ENCODE results near the gene AADACL4.

Gene AADACL4

GRCh38 chr1:12627296-12627695 is 16.6 kb upstream of the AADACL4 start:
- H3K79me2 ChIP-seq (ENCODE audit: low read length): no peaks in the 10 kb centered on the region
- no peak overlapping the region for H3K9ac ChIP-seq (ENCODE audit: low read length)
- H4K20me1 ChIP-seq (ENCODE audit: insufficient read depth, low read length): no peaks in the 10 kb centered on the region
- no peaks in the 10 kb centered on the region for H3K9me3 ChIP-seq (ENCODE audit: insufficient read depth, low read length)
- no peak overlapping the region for H3K27ac ChIP-seq (ENCODE audit: low read length)
- no peaks in the 10 kb centered on the region for H3K36me3 ChIP-seq (replicated peaks; ENCODE audit: low read depth, low read length)
- no peak for TF ChIP-seq EZH2phosphoT487 (IDR thresholded peaks at IDR 0.05; ENCODE audit: low read depth)
- TF ChIP-seq, protein P1, sequence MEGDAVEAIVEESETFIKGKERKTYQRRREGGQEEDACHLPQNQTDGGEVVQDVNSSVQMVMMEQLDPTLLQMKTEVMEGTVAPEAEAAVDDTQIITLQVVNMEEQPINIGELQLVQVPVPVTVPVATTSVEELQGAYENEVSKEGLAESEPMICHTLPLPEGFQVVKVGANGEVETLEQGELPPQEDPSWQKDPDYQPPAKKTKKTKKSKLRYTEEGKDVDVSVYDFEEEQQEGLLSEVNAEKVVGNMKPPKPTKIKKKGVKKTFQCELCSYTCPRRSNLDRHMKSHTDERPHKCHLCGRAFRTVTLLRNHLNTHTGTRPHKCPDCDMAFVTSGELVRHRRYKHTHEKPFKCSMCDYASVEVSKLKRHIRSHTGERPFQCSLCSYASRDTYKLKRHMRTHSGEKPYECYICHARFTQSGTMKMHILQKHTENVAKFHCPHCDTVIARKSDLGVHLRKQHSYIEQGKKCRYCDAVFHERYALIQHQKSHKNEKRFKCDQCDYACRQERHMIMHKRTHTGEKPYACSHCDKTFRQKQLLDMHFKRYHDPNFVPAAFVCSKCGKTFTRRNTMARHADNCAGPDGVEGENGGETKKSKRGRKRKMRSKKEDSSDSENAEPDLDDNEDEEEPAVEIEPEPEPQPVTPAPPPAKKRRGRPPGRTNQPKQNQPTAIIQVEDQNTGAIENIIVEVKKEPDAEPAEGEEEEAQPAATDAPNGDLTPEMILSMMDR (IDR thresholded peaks at IDR 0.05; ENCODE audit: low read depth, low read length): no peak
- H3K27me3 ChIP-seq (ENCODE audit: low read depth, low read length): no peaks in the 10 kb centered on the region
- H2AFZ ChIP-seq (ENCODE audit: low read depth, low read length): no peak overlapping the region
- H3K4me1 ChIP-seq (ENCODE audit: low read length): no peaks in the 10 kb centered on the region
- H3K4me2 ChIP-seq (ENCODE audit: low read length): no peak overlapping the region
- H3K4me3 ChIP-seq (ENCODE audit: low read length): no peak overlapping the region

DNA sequence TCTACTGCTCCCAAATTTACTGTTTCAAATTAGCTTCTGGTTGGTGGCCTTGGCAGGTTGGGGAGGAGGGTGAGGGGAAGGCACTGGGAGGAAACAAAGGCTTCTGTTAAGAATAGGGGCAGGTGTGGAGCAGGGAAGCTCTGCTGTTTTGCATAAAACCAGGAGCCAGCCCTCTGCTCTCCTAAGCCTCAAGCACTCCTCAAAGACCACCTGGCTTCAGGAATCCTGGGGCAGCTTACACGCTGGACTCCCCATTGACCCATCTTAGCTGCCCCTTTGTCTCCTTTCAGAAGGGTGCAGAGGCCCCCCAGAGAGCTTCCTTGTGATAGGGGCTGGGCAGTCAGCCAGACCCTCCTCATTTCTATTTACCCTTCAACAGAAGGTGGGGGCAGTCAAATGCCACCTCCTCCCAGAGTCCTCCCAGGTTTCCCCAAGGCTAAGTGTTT is 14.4 kb upstream of the AADACL4 start:
- Histone ChIP-seq H3K4me3 (ENCODE audit: low read length) (no peak overlapping the region), H3K4me2 (ENCODE audit: low read length) (no peak overlapping the region), H2AFZ (ENCODE audit: low read depth, low read length) (no peak overlapping the region), H3K79me2 (ENCODE audit: low read length) (no peaks in the 10 kb centered on the region), H3K9ac (ENCODE audit: low read length) (no peak overlapping the region), H3K27me3 (ENCODE audit: low read depth, low read length) (no peaks in the 10 kb centered on the region), H3K9me3 (ENCODE audit: insufficient read depth, low read length) (no peaks in the 10 kb centered on the region), H3K36me3 (replicated peaks; ENCODE audit: low read depth, low read length) (no peaks in the 10 kb centered on the region), H3K4me1 (ENCODE audit: low read length) (no peaks in the 10 kb centered on the region), H3K27ac (ENCODE audit: low read length) (no peak overlapping the region), H4K20me1 (ENCODE audit: insufficient read depth, low read length) (no peaks in the 10 kb centered on the region)
- TF ChIP-seq EZH2phosphoT487 (IDR thresholded peaks at IDR 0.05; ENCODE audit: low read depth): no peak
- TF ChIP-seq, protein P1 (IDR thresholded peaks at IDR 0.05; ENCODE audit: low read depth, low read length): no peak

DNA sequence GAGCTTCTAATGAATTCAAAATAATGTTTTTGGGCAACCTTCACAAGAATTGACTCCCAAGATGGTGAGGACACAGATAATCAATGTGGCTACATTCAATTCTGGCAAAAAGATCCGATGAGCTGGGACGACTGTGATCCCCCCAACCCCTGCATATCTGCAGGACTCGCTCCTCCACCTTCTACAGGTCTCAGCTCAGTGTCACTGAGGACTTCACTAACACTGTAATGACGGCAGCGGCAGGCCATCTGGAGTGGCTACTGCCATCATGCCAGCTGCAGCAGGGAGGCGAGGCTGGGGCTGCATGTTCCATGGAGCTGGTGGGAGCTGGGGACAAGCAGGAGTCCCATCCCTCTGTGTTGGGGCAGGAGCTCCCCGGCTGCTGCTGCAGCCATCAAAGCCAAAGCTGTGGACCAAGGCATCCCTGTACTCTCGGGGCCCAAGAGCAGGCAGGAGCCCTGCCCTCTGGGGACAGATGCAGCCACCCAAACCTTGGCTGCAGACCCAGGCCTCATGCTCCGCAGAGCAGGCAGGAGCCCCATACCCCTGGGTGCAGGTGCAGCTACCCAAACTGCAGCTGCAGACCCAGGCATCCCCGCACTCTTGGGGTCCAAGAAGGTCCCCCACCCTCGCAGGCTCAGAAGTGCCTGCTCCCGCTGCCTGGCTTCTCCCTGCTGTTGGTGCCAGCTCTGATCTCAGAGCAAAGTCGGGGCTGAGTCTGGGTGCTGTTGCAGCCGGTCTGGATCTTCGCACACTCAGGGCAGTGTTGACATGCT is 13.7 kb upstream of the AADACL4 start:
- Histone ChIP-seq H3K36me3 (replicated peaks; ENCODE audit: low read depth, low read length) (no peaks in the 10 kb centered on the region), H3K79me2 (ENCODE audit: low read length) (no peaks in the 10 kb centered on the region), H4K20me1 (ENCODE audit: insufficient read depth, low read length) (no peaks in the 10 kb centered on the region), H3K4me1 (ENCODE audit: low read length) (no peaks in the 10 kb centered on the region), H3K9ac (ENCODE audit: low read length) (no peak overlapping the region), H3K27ac (ENCODE audit: low read length) (no peak overlapping the region), H3K4me2 (ENCODE audit: low read length) (no peak overlapping the region), H3K9me3 (ENCODE audit: insufficient read depth, low read length) (no peaks in the 10 kb centered on the region), H3K27me3 (ENCODE audit: low read depth, low read length) (no peaks in the 10 kb centered on the region), H3K4me3 (ENCODE audit: low read length) (no peak overlapping the region), H2AFZ (ENCODE audit: low read depth, low read length) (no peak overlapping the region)
- TF ChIP-seq, protein P1 (IDR thresholded peaks at IDR 0.05; ENCODE audit: low read depth, low read length): no peak
- no peak for TF ChIP-seq EZH2phosphoT487 (IDR thresholded peaks at IDR 0.05; ENCODE audit: low read depth)

- Histone ChIP-seq H3K9me3 (ENCODE audit: insufficient read depth, low read length) (no peaks in the 10 kb centered on the region), H4K20me1 (ENCODE audit: insufficient read depth, low read length) (no peaks in the 10 kb centered on the region), H3K36me3 (replicated peaks; ENCODE audit: low read depth, low read length) (no peaks in the 10 kb centered on the region), H3K27ac (ENCODE audit: low read length) (no peak overlapping the region), H3K27me3 (ENCODE audit: low read depth, low read length) (no peaks in the 10 kb centered on the region), H3K4me1 (ENCODE audit: low read length) (no peaks in the 10 kb centered on the region), H3K4me2 (ENCODE audit: low read length) (no peak overlapping the region), H3K79me2 (ENCODE audit: low read length) (no peaks in the 10 kb centered on the region), H2AFZ (ENCODE audit: low read depth, low read length) (no peak overlapping the region), H3K4me3 (ENCODE audit: low read length) (no peak overlapping the region), H3K9ac (ENCODE audit: low read length) (no peak overlapping the region)
- no peak for TF ChIP-seq EZH2phosphoT487 (IDR thresholded peaks at IDR 0.05; ENCODE audit: low read depth)
- TF ChIP-seq, protein P1 (IDR thresholded peaks at IDR 0.05; ENCODE audit: low read depth, low read length): no peak
Observed at GRCh38 chr1:12630946-12631530, 12.8 kb upstream of the AADACL4 start.

Measured in OCI-LY3 (cell line).